Ovary (tissue), 9 donors: ENCODE results near the gene ETNK2. TPM values are rescaled to one million over a fixed set of nuclear protein-coding genes. Genes with fewer than 3 reads are reported as not detected.

ENCODE experiments used
- DNase-seq, 5 donors: peaks; one replicate each; pipeline ENCODE4 v3.0.0-alpha.2; 2019 to 2020
- H3K27ac ChIP-seq, 2 donors: fragments of 200-600 bp; one replicate each; pipeline versions ENCODE4 v1.5.1 to v1.8.0; 2019 to 2022
- H3K27me3 ChIP-seq: fragments of 200-600 bp; one replicate; pipeline ENCODE4 v1.8.0; 2022
- H3K36me3 ChIP-seq: fragments of 200-600 bp; sonication (generic); one replicate; pipeline ENCODE4 v1.5.1; 2019
- H3K4me1 ChIP-seq: one replicate; pipeline ENCODE4 v1.8.1; 2013; ENCODE audit warnings: mild to moderate bottlenecking, moderate library complexity; ENCODE audit not compliant: insufficient read depth
- H3K4me3 ChIP-seq: fragments of 200-600 bp; sonication (generic); one replicate; pipeline ENCODE4 v1.5.1; 2017
- H3K9me3 ChIP-seq, 2 donors: fragments of 200-600 bp in 1 of 2; sonication (generic) in 1 of 2; one replicate each; pipeline versions ENCODE4 v1.5.1 to v1.8.1; 2013 to 2019; ENCODE audit warnings: mild to moderate bottlenecking in 1 of 2, moderate library complexity in 1 of 2
- EP300 ChIP-seq: sonication (generic); formaldehyde crosslinking; IDR thresholded peaks from one replicate; pipeline ENCODE4 v1.6.1; 2017; ENCODE audit warnings: antibody characterized with exemption
- POLR2A ChIP-seq: fragments of 450-650 bp; IDR thresholded peaks from one replicate; pipeline ENCODE4 v1.6.1; 2017; ENCODE audit warnings: antibody characterized with exemption, mild to moderate bottlenecking, moderate library complexity
- WGBS, 3 donors: extraction: QIAGEN DNeasy Blood & Tissue Kit in 1 of 3; methylation state at CpG; one replicate each; pipeline versions ENCODE4 v1.1.5 to v1.1.7; 2013 to 2017; 5-methylcytosine and 5-hydroxymethylcytosine counted together
- intact Hi-C, 4 donors: fragments of 100-400 bp; cut with DNase I; formaldehyde crosslinking; loops; one replicate each; pipeline versions ENCODE4 v1.11.0 to v1.15.1; 2022 to 2023
- polyA plus RNA-seq, 2 donors: library from polyadenylated mRNA; stranded (reverse); fragments of 200-250 nt in 1 of 2; fragments of 350-450 nt in 1 of 2; fragmentation: Illumina TruSeq in 1 of 2; extraction: RNeasy Lipid Tissue Mini Kit (QIAGEN cat#74804) in 1 of 2; gene quantifications; one replicate each; pipeline ENCODE4 v1.2.3, GENCODE V29; 2013 to 2014
- total RNA-seq, 7 donors: library from RNA; depleted of rRNA in 2 of 7; stranded (reverse); fragments of >200 nt in 2 of 7; fragmentation: NEBNext Ultra II Directional in 3 of 7; extraction: Animal tissue kit (Norgen Biotek cat#: 25700) in 3 of 7; gene quantifications; one replicate each; pipeline versions ENCODE4 v1.1.0 to v1.2.4, GENCODE V29; 2016 to 2023
- TF ChIP-seq, protein P1 (sequence below), 3 donors: fragments of 450-650 bp in 2 of 3; fragments of 200-600 bp in 1 of 3; IDR thresholded peaks; one replicate each; pipeline versions ENCODE4 v1.5.1 to v1.8.0; 2016 to 2022; ENCODE audit warnings: antibody characterized with exemption in 3 of 3, mild to moderate bottlenecking in 1 of 3
- donor health status: DM: no; HTN: no; CAD: no; lungs with moderate emphysema.
- donor health status: DM: no; HTN: no; CAD: no.
- donor health status: Bipolar disorder and iron deficiency.
- donor health status: DM: yes; HTN: yes; CAD: no.
- donor health status: DM: no; HTN: no; CAD: no.
- donor health status: DM: yes; HTN: yes; CAD: no.

The ETNK2 gene
- total and polyA plus RNA-seq, 9 donors: 16.3 to 60.9 (median 40.3) TPM

DNA sequence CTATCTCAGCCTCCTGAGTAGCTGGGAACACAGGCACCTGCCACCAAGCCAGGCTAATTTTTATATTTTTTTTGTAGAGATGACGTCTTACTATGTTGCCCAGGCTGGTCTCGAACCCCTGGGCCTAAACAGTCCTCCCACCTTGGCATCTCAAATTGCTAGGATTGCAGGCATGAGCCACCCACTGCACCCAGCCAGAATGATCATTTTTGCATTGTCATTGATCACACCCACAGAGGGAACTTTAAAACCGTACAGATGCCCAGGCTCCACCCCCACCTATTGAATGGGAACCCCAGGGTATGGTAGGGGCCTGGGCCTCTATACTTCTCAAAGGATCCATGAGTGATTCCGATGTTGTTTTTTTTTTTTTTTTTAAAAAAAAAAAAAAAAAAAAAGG is 36.7 kb downstream of the ETNK2 start:
- no peak overlapping the region for H3K4me3 ChIP-seq
- H3K9me3 ChIP-seq: no peaks in the 10 kb centered on the region
- no peak overlapping the region for H3K27ac ChIP-seq
- H3K36me3 ChIP-seq: no peaks in the 10 kb centered on the region
- TF ChIP-seq, protein P1, sequence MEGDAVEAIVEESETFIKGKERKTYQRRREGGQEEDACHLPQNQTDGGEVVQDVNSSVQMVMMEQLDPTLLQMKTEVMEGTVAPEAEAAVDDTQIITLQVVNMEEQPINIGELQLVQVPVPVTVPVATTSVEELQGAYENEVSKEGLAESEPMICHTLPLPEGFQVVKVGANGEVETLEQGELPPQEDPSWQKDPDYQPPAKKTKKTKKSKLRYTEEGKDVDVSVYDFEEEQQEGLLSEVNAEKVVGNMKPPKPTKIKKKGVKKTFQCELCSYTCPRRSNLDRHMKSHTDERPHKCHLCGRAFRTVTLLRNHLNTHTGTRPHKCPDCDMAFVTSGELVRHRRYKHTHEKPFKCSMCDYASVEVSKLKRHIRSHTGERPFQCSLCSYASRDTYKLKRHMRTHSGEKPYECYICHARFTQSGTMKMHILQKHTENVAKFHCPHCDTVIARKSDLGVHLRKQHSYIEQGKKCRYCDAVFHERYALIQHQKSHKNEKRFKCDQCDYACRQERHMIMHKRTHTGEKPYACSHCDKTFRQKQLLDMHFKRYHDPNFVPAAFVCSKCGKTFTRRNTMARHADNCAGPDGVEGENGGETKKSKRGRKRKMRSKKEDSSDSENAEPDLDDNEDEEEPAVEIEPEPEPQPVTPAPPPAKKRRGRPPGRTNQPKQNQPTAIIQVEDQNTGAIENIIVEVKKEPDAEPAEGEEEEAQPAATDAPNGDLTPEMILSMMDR (IDR thresholded peaks at IDR 0.05): no peak
- TF ChIP-seq POLR2A (no peak), EP300 (no peak)
- no peak for DNase-seq
- 89 to 92% (median 91%) methylated on average over 4 of the region's 4 CpGs for WGBS, 3 donors
- no peaks in the 10 kb centered on the region for H3K27me3 ChIP-seq
- H3K4me1 ChIP-seq: peaks cover 4% of the 10 kb centered on the region
- intact Hi-C loops: no loop called here

GRCh38 chr1:204114606-204115005 is 37.2 kb downstream of the ETNK2 start:
- intact Hi-C loops: no loop called here
- no peak overlapping the region for H3K4me3 ChIP-seq
- no peaks in the 10 kb centered on the region for H3K9me3 ChIP-seq
- TF ChIP-seq, protein P1 (IDR thresholded peaks at IDR 0.05): no peak
- TF ChIP-seq POLR2A: no peak
- DNase-seq: no peak
- H3K4me1 ChIP-seq: peaks cover 4% of the 10 kb centered on the region
- 96 to 97% (median 97%) methylated on average over 4 of the region's 4 CpGs for WGBS, 3 donors
- H3K27ac ChIP-seq: no peak overlapping the region
- H3K36me3 ChIP-seq: no peaks in the 10 kb centered on the region
- no peaks in the 10 kb centered on the region for H3K27me3 ChIP-seq

GRCh38 chr1:204113896-204114295 is 37.9 kb downstream of the ETNK2 start:
- Histone ChIP-seq H3K27me3 (no peaks in the 10 kb centered on the region), H3K36me3 (no peaks in the 10 kb centered on the region), H3K4me3 (no peak overlapping the region), H3K9me3 (no peaks in the 10 kb centered on the region), H3K4me1 (peaks cover 4% of the 10 kb centered on the region), H3K27ac (no peak overlapping the region)
- WGBS, 3 donors: 48 to 61% (median 56%) methylated on average over 1 of the region's 1 CpG
- TF ChIP-seq EP300 (no peak), POLR2A (no peak)
- TF ChIP-seq, protein P1 (IDR thresholded peaks at IDR 0.05): no peak
- intact Hi-C loops: no loop called here
- no peak for DNase-seq

DNA sequence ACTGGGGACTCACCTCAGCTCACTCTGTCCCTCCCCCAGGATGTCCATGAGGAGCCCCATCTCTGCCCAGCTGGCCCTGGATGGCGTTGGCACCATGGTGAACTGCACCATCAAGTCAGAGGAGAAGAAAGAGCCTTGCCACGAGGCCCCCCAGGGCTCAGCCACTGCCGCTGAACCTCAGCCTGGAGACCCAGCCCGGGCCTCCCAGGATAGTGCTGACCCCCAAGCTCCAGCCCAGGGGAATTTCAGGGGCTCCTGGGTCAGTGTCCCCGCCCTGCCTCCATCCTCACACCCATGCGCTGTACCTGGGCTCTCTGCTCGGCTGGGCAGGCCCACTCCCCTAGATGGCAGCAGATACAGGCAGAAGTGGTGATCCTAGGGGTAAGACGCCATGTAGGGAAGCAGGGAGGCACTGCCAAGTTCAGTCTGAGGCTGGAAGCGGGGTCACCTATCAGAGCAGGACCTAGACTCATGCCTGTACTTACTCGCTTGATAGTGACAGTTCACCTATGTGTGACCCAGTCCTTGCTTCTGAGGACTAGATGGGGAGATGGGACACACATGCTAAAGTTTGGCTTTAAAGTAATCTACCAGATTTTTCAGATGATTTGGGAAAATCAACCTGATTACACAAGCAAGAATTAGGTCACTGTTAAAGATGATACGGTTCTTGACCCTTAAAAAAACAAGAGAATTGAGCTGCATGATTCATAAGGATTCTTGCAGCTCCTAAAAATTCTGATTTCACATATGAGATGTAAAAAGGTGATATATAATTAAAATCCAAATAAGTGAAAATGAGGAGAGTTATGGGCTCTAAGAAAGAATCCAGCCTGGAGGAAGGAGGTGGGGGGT is 38.7 kb downstream of the ETNK2 start:
- no peak overlapping the region for H3K27ac ChIP-seq
- intact Hi-C loops: no loop called here

More for the DNA sequence above, 38.7 kb downstream of the ETNK2 start:
- no peak for DNase-seq
- H3K9me3 ChIP-seq: no peaks in the 10 kb centered on the region
- no peaks in the 10 kb centered on the region for H3K36me3 ChIP-seq
- H3K27me3 ChIP-seq: no peaks in the 10 kb centered on the region
- H3K4me3 ChIP-seq: no peak overlapping the region
- 86 to 89% (median 87%) methylated on average over 9 to 11 of the region's 11 CpGs for WGBS, 3 donors
- H3K4me1 ChIP-seq: peaks cover 8% of the 10 kb centered on the region
- TF ChIP-seq EP300 (no peak), POLR2A (no peak)
- TF ChIP-seq, protein P1 (IDR thresholded peaks at IDR 0.05): no peak
